HL-60 (cell line): Measurements from ENCODE around the gene FAM89A.
"Not testable (repeated sequence)": the region's sequence is repeated elsewhere in the genome, so short reads cannot be mapped to it uniquely, and the experiment has no call there.

Experiments
- DNase-seq, 2 experiments: peaks; one replicate each; pipeline ENCODE4 v3.0.0-alpha.2; 2010 to 2020; ENCODE audit warnings: low read depth in 1 of 2, low spot score in 1 of 2
- H3K27ac ChIP-seq: fragments of 250-450 bp; sonication (Bioruptor Pico); replicated peaks from 2 replicates; pipeline ENCODE4 v1.5.1; 2020; ENCODE audit warnings: mild to moderate bottlenecking, moderate library complexity
- H3K27me3 ChIP-seq: fragments of 250-450 bp; sonication (Bioruptor Pico); 2 replicates; pipeline ENCODE4 v1.5.1; 2021; ENCODE audit warnings: mild to moderate bottlenecking, moderate library complexity; ENCODE audit not compliant: insufficient read depth, poor library complexity, severe bottlenecking
- H3K4me3 ChIP-seq: replicated peaks from 2 replicates; pipeline ENCODE4 v1.5.1; 2011; ENCODE audit warnings: mild to moderate bottlenecking, control low read depth, low read length; ENCODE audit not compliant: insufficient read depth
- GABPA ChIP-seq: IDR thresholded peaks from 2 replicates; pipeline ENCODE4 v1.6.1; 2012; ENCODE audit warnings: low read depth
- POLR2AphosphoS5 ChIP-seq: IDR thresholded peaks from 2 replicates; pipeline ENCODE4 v1.6.1; 2012; ENCODE audit warnings: low read depth
- SPI1 ChIP-seq: IDR thresholded peaks from 2 replicates; pipeline ENCODE4 v1.6.1; 2012; ENCODE audit warnings: low read depth, mild to moderate bottlenecking, borderline replicate concordance
- TF ChIP-seq, protein P1 (sequence below): IDR thresholded peaks from one replicate; pipeline ENCODE4 v1.5.1; 2011; ENCODE audit warnings: low read length, control low read depth, inconsistent platforms; ENCODE audit not compliant: insufficient read depth
- TF ChIP-seq, protein P2 (sequence below): IDR thresholded peaks from 2 replicates; pipeline ENCODE4 v1.6.1; 2012; ENCODE audit warnings: low read depth; ENCODE audit not compliant: insufficient replicate concordance

Gene FAM89A

DNA sequence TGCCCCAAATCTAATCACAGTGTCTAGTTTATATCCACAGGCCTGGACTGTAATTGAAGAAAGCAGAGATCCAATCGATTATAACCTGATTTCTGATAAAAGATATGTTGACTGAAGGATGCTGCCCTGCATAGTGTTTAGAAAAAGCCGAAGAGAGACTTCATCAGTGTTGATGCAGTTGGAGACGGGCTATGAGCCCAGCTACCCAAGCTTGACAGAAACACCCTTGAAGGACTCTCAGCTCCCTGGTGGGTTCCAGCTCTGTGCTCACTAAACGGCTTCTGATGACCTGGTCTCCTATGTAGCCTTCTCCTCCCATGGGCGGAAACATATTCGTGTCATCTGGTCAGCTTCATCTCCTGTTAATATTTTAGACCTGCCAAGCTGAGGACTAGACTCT, 10.2 kb downstream of the FAM89A start:
- no peak overlapping the region for H3K4me3 ChIP-seq
- no peak overlapping the region for H3K27ac ChIP-seq
- no peak for DNase-seq
- TF ChIP-seq GABPA: no peak
- TF ChIP-seq, protein P1, sequence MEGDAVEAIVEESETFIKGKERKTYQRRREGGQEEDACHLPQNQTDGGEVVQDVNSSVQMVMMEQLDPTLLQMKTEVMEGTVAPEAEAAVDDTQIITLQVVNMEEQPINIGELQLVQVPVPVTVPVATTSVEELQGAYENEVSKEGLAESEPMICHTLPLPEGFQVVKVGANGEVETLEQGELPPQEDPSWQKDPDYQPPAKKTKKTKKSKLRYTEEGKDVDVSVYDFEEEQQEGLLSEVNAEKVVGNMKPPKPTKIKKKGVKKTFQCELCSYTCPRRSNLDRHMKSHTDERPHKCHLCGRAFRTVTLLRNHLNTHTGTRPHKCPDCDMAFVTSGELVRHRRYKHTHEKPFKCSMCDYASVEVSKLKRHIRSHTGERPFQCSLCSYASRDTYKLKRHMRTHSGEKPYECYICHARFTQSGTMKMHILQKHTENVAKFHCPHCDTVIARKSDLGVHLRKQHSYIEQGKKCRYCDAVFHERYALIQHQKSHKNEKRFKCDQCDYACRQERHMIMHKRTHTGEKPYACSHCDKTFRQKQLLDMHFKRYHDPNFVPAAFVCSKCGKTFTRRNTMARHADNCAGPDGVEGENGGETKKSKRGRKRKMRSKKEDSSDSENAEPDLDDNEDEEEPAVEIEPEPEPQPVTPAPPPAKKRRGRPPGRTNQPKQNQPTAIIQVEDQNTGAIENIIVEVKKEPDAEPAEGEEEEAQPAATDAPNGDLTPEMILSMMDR: no peak
- H3K27me3 ChIP-seq: no peaks in the 10 kb centered on the region

DNA sequence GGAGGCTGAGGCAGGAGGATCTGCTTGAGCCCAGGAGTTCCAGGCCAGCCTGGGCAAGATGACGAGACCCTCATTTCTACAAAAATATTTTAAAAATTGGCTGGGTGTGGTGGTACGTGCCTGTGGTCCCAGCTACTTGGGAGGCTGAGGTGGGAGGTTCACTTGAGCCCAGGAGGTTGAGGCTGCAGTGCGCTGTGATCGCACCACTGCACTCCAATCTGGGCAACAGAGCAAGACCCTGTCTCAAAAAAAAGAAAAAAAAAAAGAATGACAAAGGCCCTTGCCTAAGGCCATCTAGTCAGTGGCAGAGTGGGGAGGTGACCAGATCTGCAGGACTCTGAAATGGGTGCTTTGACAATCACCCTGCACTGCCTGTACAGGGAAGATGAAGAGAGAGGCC, 10.8 kb downstream of the FAM89A start:
- H3K27me3 ChIP-seq, H3K4me3 ChIP-seq, DNase-seq, H3K27ac ChIP-seq: not testable (repeated sequence)

DNA sequence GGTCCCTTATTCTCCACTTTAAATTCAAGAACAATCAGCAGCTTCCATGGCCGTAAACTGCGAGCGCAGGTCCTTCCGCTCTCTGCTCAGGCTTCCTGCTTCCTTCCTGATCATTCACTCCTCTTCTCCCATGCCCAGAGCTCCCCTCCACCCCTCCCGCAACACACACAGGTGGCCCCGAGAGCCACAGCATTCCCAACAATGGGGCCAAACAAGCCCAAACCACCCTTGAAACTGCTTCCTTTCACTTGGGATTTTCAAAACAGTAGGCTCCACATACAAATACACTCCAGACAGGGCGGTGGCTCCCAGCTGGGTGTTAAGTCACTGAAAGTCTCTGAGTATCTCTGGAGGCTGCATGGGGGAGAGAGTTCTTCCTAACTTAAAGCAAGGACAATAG, 11.4 kb downstream of the FAM89A start:
- H3K27ac ChIP-seq: no peak overlapping the region
- DNase-seq: no peak
- no peak for TF ChIP-seq POLR2AphosphoS5

DNA sequence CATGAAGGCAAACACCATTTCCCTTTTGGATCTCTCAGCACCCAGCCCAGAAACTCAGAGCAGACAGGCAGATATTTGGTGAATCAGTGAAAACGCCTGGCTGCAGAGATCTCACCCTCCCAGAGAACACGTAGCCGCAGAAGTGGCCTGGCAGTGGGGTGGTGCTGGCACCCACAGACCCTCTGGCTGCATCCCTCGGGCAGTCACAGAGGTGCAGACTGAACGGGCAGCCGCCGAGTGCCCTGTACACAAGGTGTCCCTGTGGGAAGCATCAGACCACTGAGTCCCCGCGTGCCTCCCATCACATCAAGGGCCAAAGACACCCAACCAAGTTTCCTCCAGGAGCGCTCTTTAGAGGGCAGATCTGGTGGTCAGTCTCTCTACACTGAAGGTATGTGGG, 12.1 kb downstream of the FAM89A start:
- TF ChIP-seq SPI1: no peak
- no peak for TF ChIP-seq GABPA
- TF ChIP-seq POLR2AphosphoS5: no peak
- TF ChIP-seq, protein P1: no peak
- TF ChIP-seq, protein P2, sequence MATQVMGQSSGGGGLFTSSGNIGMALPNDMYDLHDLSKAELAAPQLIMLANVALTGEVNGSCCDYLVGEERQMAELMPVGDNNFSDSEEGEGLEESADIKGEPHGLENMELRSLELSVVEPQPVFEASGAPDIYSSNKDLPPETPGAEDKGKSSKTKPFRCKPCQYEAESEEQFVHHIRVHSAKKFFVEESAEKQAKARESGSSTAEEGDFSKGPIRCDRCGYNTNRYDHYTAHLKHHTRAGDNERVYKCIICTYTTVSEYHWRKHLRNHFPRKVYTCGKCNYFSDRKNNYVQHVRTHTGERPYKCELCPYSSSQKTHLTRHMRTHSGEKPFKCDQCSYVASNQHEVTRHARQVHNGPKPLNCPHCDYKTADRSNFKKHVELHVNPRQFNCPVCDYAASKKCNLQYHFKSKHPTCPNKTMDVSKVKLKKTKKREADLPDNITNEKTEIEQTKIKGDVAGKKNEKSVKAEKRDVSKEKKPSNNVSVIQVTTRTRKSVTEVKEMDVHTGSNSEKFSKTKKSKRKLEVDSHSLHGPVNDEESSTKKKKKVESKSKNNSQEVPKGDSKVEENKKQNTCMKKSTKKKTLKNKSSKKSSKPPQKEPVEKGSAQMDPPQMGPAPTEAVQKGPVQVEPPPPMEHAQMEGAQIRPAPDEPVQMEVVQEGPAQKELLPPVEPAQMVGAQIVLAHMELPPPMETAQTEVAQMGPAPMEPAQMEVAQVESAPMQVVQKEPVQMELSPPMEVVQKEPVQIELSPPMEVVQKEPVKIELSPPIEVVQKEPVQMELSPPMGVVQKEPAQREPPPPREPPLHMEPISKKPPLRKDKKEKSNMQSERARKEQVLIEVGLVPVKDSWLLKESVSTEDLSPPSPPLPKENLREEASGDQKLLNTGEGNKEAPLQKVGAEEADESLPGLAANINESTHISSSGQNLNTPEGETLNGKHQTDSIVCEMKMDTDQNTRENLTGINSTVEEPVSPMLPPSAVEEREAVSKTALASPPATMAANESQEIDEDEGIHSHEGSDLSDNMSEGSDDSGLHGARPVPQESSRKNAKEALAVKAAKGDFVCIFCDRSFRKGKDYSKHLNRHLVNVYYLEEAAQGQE: no peak

More for the DNA sequence above, 11.4 kb downstream of the FAM89A start:
- Histone ChIP-seq H3K4me3 (no peak overlapping the region), H3K27me3 (no peaks in the 10 kb centered on the region)

DNA sequence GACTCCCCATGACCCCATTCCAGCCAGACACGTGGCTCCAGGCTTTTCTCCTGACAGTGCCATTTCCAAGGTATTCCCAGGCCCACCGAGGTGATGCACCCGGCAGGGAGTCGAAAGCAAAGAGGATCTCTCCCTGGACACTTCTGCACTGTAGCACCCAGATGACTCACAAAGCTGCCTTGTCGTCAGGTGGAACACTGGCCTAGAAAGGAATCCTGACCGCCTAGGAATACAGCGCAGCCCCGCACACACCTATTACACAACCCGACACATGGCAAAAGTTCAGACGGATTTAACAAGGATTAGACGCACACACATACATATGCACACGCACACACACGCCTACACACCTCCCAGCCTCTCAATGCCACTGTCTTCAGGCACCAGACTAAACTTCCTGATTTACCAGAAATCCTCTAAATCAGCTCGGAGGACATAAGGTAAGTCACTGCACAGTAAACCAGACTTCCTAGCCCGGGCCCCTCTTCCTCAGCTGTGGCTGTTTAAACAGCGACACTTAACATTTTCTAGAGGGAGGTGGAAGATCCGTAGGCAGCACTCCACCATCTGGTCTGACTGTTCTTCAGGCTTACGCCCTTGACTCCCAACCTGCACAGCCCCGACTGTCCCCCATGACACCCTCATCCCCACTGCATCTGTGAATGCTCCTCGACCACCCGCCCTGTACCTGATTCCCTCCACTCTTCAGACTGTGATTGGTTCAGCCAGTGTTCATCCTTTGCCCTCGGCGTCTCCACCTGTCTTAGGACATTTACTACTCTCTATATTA, 12.7 kb downstream of the FAM89A start:
- no peak for DNase-seq
- TF ChIP-seq SPI1 (no peak), GABPA (no peak), POLR2AphosphoS5 (no peak)
- TF ChIP-seq, protein P1: no peak
- TF ChIP-seq, protein P2: no peak
- no peak overlapping the region for H3K4me3 ChIP-seq
- H3K27me3 ChIP-seq: no peaks in the 10 kb centered on the region
- H3K27ac ChIP-seq: no peak overlapping the region

More for the DNA sequence above, 12.1 kb downstream of the FAM89A start:
- no peaks in the 10 kb centered on the region for H3K27me3 ChIP-seq
- no peak for DNase-seq
- H3K27ac ChIP-seq: no peak overlapping the region
- no peak overlapping the region for H3K4me3 ChIP-seq
